Measurements from ENCODE around the gene PPP1R14C. TPM values are rescaled to one million over a fixed set of nuclear protein-coding genes. Genes with fewer than 3 reads are reported as not detected.
"Not testable (repeated sequence)": the region's sequence is repeated elsewhere in the genome, so short reads cannot be mapped to it uniquely, and the experiment has no call there.

The PPP1R14C gene
- total RNA-seq, 1 experiment from 2014 or later = 12.1 TPM

GRCh38 chr6:150238846-150239407, 96.1 kb downstream of the PPP1R14C start:
- ChIA-PET POLR2A (ENCODE audit: unreplicated experiment) (no interaction called here), CTCF (no interaction called here)
- no peaks in the 10 kb centered on the region for H3F3A ChIP-seq (ENCODE audit: insufficient read depth, low read depth)
- H3K4me2 ChIP-seq = no peak overlapping the region
- no peaks in the 10 kb centered on the region for H3K36me3 ChIP-seq (ENCODE audit: low read depth)
- H3K79me2 ChIP-seq (ENCODE audit: low read depth) = no peaks in the 10 kb centered on the region
- DNase-seq = no peak
- TF ChIP-seq CTCF (conservative IDR thresholded peaks at IDR 0.05) = no peak
- TF ChIP-seq EZH2 (IDR thresholded peaks at IDR 0.05; ENCODE audit: low read depth) = no peak
- intact Hi-C loops (cut with micrococcal nuclease; ENCODE audit: unreplicated experiment) = no loop called here
- no peak overlapping the region for H3K4me3 ChIP-seq
- no TSS peak for BruUV-seq (replicated peaks)
- H3K9me3 ChIP-seq (ENCODE audit: insufficient read depth, low read depth) = no peaks in the 10 kb centered on the region
- H2AFZ ChIP-seq = no peak overlapping the region
- H3K4me1 ChIP-seq (replicated peaks; ENCODE audit: insufficient read depth) = no peaks in the 10 kb centered on the region
- no peaks in the 10 kb centered on the region for H3K9me2 ChIP-seq (ENCODE audit: insufficient read depth)
- no peaks in the 10 kb centered on the region for H4K20me1 ChIP-seq (ENCODE audit: insufficient read depth)
- no peaks in the 10 kb centered on the region for H3K27me3 ChIP-seq (ENCODE audit: insufficient read depth, low read depth)
- no peak overlapping the region for H3K27ac ChIP-seq

- CTCF ChIA-PET; H3K79me2 ChIP-seq (ENCODE audit: low read depth); H2AFZ ChIP-seq; H3K36me3 ChIP-seq (ENCODE audit: low read depth); intact Hi-C loops (cut with micrococcal nuclease; ENCODE audit: unreplicated experiment); H3F3A ChIP-seq (ENCODE audit: insufficient read depth, low read depth); H3K27me3 ChIP-seq (ENCODE audit: insufficient read depth, low read depth); H3K9me3 ChIP-seq (ENCODE audit: insufficient read depth, low read depth); H4K20me1 ChIP-seq (ENCODE audit: insufficient read depth); H3K9me2 ChIP-seq (ENCODE audit: insufficient read depth); DNase-seq; POLR2A ChIA-PET (ENCODE audit: unreplicated experiment); H3K27ac ChIP-seq; H3K4me1 ChIP-seq (replicated peaks; ENCODE audit: insufficient read depth); BruUV-seq (replicated peaks); H3K4me3 ChIP-seq; H3K4me2 ChIP-seq: not testable (repeated sequence)
Measured at GRCh38 chr6:150241756-150242155, 98.9 kb downstream of the PPP1R14C start.

GRCh38 chr6:150243620-150244314, 100.9 kb downstream of the PPP1R14C start:
- Histone ChIP-seq H3K4me1 (replicated peaks; ENCODE audit: insufficient read depth) (no peaks in the 10 kb centered on the region), H3K36me3 (ENCODE audit: low read depth) (no peaks in the 10 kb centered on the region), H3K27me3 (ENCODE audit: insufficient read depth, low read depth) (no peaks in the 10 kb centered on the region), H2AFZ (no peak overlapping the region), H3K4me2 (no peak overlapping the region), H3K4me3 (no peak overlapping the region), H3K9me2 (ENCODE audit: insufficient read depth) (no peaks in the 10 kb centered on the region; the same call in 1 of the 2 replicates), H3F3A (ENCODE audit: insufficient read depth, low read depth) (no peaks in the 10 kb centered on the region), H3K79me2 (ENCODE audit: low read depth) (no peaks in the 10 kb centered on the region), H3K27ac (no peak overlapping the region), H3K9me3 (ENCODE audit: insufficient read depth, low read depth) (no peaks in the 10 kb centered on the region), H4K20me1 (ENCODE audit: insufficient read depth) (no peaks in the 10 kb centered on the region)
- intact Hi-C loops (cut with micrococcal nuclease; ENCODE audit: unreplicated experiment) = no loop called here
- no peak for DNase-seq
- ChIA-PET POLR2A (ENCODE audit: unreplicated experiment) (no interaction called here), CTCF (no interaction called here)
- TF ChIP-seq CTCF (conservative IDR thresholded peaks at IDR 0.05) = no peak
- no peak for TF ChIP-seq EZH2 (IDR thresholded peaks at IDR 0.05; ENCODE audit: low read depth)
- no TSS peak for BruUV-seq (replicated peaks)

All from PC-9 (cell line).